Endodermal cell (in vitro differentiated cells): ENCODE measurements around the gene TCF20. TPM values are rescaled to one million over a fixed set of nuclear protein-coding genes. Genes with fewer than 3 reads are reported as not detected.

Experiments
- DNase-seq: peaks from one replicate; pipeline ENCODE4 v3.0.0-alpha.2; 2017
- H3K27ac ChIP-seq: 2 replicates; pipeline ENCODE4 v1.5.1; 2013; ENCODE audit warnings: mild to moderate bottlenecking, low read depth, low read length, moderate library complexity
- H3K27me3 ChIP-seq: 2 replicates; pipeline ENCODE4 v1.6.1; 2013; ENCODE audit warnings: mild to moderate bottlenecking, low read length, moderate library complexity; ENCODE audit not compliant: insufficient read depth, control insufficient read depth, poor library complexity, severe bottlenecking
- H3K36me3 ChIP-seq: 2 replicates; pipeline ENCODE4 v1.7.0; 2013; ENCODE audit warnings: mild to moderate bottlenecking, low read length, moderate library complexity; ENCODE audit not compliant: control insufficient read depth, insufficient read depth
- H3K4me1 ChIP-seq: one replicate; pipeline ENCODE4 v1.7.0; 2013; ENCODE audit warnings: low read length; ENCODE audit not compliant: control insufficient read depth, insufficient read depth
- H3K4me3 ChIP-seq: 2 replicates; pipeline ENCODE4 v1.5.1; 2013; ENCODE audit warnings: mild to moderate bottlenecking, low read length, moderate library complexity
- H3K9ac ChIP-seq: 2 replicates; pipeline ENCODE4 v1.6.1; 2013; ENCODE audit warnings: mild to moderate bottlenecking, low read length, moderate library complexity; ENCODE audit not compliant: poor library complexity, severe bottlenecking; ENCODE audit errors: extremely low read depth
- H3K9me3 ChIP-seq: 2 replicates; pipeline ENCODE4 v1.6.1; 2013; ENCODE audit warnings: mild to moderate bottlenecking, low read length, moderate library complexity; ENCODE audit not compliant: control insufficient read depth
- H3K27ac Mint-ChIP-seq: 2 replicates; pipeline ENCODE4 v1.8.0; 2020; ENCODE audit warnings: mixed read lengths
- H3K27me3 Mint-ChIP-seq: 2 replicates; pipeline ENCODE4 v1.8.0; 2021; ENCODE audit warnings: mild to moderate bottlenecking, mixed read lengths; ENCODE audit not compliant: insufficient read depth
- H3K36me3 Mint-ChIP-seq: 2 replicates; pipeline ENCODE4 v1.8.0; 2020; ENCODE audit warnings: low read depth, mixed read lengths
- H3K4me1 Mint-ChIP-seq: 2 replicates; pipeline ENCODE4 v1.8.0; 2020; ENCODE audit warnings: mixed read lengths
- H3K4me3 Mint-ChIP-seq: 2 replicates; pipeline ENCODE4 v1.8.0; 2020; ENCODE audit warnings: mild to moderate bottlenecking, moderate library complexity, mixed read lengths
- H3K9me3 Mint-ChIP-seq: 2 replicates; pipeline ENCODE4 v1.8.0; 2020; ENCODE audit warnings: mild to moderate bottlenecking, mixed read lengths
- WGBS, 2 experiments: methylation state at CpG; one replicate each; pipeline versions ENCODE4 v1.1.5 to v1.1.7; 2013; ENCODE audit warnings: missing lambda C conversion rate in 2 of 2, mixed read lengths in 1 of 2; ENCODE audit not compliant: insufficient coverage in 1 of 2, insufficient read length in 1 of 2; 5-methylcytosine and 5-hydroxymethylcytosine counted together
- total RNA-seq, 2 donors: library from RNA; stranded (reverse); fragmentation: NEBNext Ultra II Directional in 1 of 2; extraction: Animal tissue kit (Norgen Biotek cat#: 25700) in 1 of 2; gene quantifications; 2 replicates in 1 of 2; 3 replicates in 1 of 2; pipeline ENCODE4 v1.2.1, GENCODE V29; 2021
- TF ChIP-seq, protein P1 (sequence below): fragments of 200-600 bp; sonication (generic); conservative IDR thresholded peaks from 2 replicates; pipeline ENCODE4 v1.5.0; 2021; ENCODE audit warnings: antibody characterized with exemption, mild to moderate bottlenecking

TCF20 gene
- total RNA-seq, 2 donors from 2014 or later, result 113 to 134 TPM

- peaks cover 20% of the 10 kb centered on the region for H3K4me1 Mint-ChIP-seq
Measured at GRCh38 chr22:42282252-42282942, 11.9 kb upstream of the TCF20 start.

GRCh38 chr22:42281706-42282251 is 11.3 kb upstream of the TCF20 start:
- H3K27me3 Mint-ChIP-seq, result peaks cover 25% of the 10 kb centered on the region
- H3K27ac Mint-ChIP-seq, result no peak overlapping the region
- H3K9me3 Mint-ChIP-seq, result no peaks in the 10 kb centered on the region
- H3K36me3 ChIP-seq, result no peaks in the 10 kb centered on the region
- no peak overlapping the region for H3K4me3 ChIP-seq
- no peak overlapping the region for H3K4me3 Mint-ChIP-seq
- peak overlapping the region; percentile 92 for H3K27ac ChIP-seq
- WGBS, 2 experiments, result 76 to 100% methylated on average over 2 to 4 of the region's 4 CpGs
- H3K27me3 ChIP-seq, result peaks cover 11% of the 10 kb centered on the region
- TF ChIP-seq, protein P1, sequence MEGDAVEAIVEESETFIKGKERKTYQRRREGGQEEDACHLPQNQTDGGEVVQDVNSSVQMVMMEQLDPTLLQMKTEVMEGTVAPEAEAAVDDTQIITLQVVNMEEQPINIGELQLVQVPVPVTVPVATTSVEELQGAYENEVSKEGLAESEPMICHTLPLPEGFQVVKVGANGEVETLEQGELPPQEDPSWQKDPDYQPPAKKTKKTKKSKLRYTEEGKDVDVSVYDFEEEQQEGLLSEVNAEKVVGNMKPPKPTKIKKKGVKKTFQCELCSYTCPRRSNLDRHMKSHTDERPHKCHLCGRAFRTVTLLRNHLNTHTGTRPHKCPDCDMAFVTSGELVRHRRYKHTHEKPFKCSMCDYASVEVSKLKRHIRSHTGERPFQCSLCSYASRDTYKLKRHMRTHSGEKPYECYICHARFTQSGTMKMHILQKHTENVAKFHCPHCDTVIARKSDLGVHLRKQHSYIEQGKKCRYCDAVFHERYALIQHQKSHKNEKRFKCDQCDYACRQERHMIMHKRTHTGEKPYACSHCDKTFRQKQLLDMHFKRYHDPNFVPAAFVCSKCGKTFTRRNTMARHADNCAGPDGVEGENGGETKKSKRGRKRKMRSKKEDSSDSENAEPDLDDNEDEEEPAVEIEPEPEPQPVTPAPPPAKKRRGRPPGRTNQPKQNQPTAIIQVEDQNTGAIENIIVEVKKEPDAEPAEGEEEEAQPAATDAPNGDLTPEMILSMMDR, result no peak
- H3K36me3 Mint-ChIP-seq, result peaks cover 12% of the 10 kb centered on the region
- peaks cover 4% of the 10 kb centered on the region for H3K4me1 ChIP-seq
- H3K9ac ChIP-seq, result no peak overlapping the region
- H3K9me3 ChIP-seq, result no peaks in the 10 kb centered on the region
- DNase-seq, result peak; percentile 36
- peaks cover 26% of the 10 kb centered on the region for H3K4me1 Mint-ChIP-seq

More at GRCh38 chr22:42282252-42282942, 11.9 kb upstream of the TCF20 start:
- WGBS, 2 experiments, result 62 to 74% methylated on average over 10 to 22 of the region's 22 CpGs
- peaks cover 6% of the 10 kb centered on the region for H3K36me3 Mint-ChIP-seq
- peaks cover 25% of the 10 kb centered on the region for H3K27me3 Mint-ChIP-seq
- no peaks in the 10 kb centered on the region for H3K9me3 Mint-ChIP-seq
- Histone ChIP-seq H3K4me3 (no peak overlapping the region), H3K9me3 (no peaks in the 10 kb centered on the region), H3K36me3 (no peaks in the 10 kb centered on the region), H3K4me1 (peaks cover 4% of the 10 kb centered on the region), H3K27ac (peak overlapping the region; percentile 92), H3K27me3 (peaks cover 11% of the 10 kb centered on the region), H3K9ac (no peak overlapping the region)
- H3K27ac Mint-ChIP-seq, result no peak overlapping the region
- TF ChIP-seq, protein P1, result no peak
- peak overlapping the region; percentile 35 for H3K4me3 Mint-ChIP-seq
- peak; percentile 62 for DNase-seq

DNA sequence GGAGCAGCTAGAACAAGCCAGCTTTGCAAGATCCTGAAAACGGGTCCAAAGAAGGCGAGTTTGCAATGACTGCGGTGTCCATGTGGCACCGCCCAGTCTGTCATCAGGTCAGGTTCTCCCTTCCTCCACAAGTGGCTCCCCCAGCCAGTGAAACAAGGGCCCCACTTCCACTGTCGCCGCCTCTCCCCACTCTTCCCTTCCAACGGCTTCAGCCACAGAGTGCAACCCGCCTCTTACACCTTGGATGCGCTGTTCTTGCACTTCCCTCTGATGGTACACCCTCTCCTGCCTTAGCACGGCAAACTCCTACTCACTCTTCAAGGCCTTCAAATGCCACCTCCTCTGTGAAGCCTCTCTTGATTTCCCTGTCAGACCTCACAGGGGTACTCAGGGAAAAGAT is 10.8 kb upstream of the TCF20 start:
- Mint-ChIP-seq H3K4me3 (no peak overlapping the region), H3K27me3 (peaks cover 20% of the 10 kb centered on the region), H3K27ac (no peak overlapping the region), H3K9me3 (no peaks in the 10 kb centered on the region), H3K36me3 (peaks cover 12% of the 10 kb centered on the region), H3K4me1 (peaks cover 31% of the 10 kb centered on the region)
- Histone ChIP-seq H3K4me1 (peaks cover 6% of the 10 kb centered on the region), H3K27me3 (peaks cover 11% of the 10 kb centered on the region), H3K9me3 (no peaks in the 10 kb centered on the region), H3K27ac (no peak overlapping the region), H3K4me3 (no peak overlapping the region), H3K36me3 (no peaks in the 10 kb centered on the region), H3K9ac (no peak overlapping the region)
- TF ChIP-seq, protein P1, result no peak
- WGBS, 2 experiments, result 94 to 95% methylated on average over 7 to 10 of the region's 10 CpGs
- DNase-seq, result no peak
